GM12878 (cell line): ENCODE data around the gene ORM2.

ENCODE experiments used
- BHLHE40 ChIP-seq, 2 experiments: fragments of 450-650 bp in 1 of 2; IDR thresholded peaks; 2 replicates each; pipeline ENCODE4 v1.6.1; 2011 to 2017; ENCODE audit warnings: low read depth in 2 of 2, borderline replicate concordance in 1 of 2, improper control_type of control experiment in 1 of 2, low read length in 1 of 2, mild to moderate bottlenecking in 1 of 2
- EZH2 ChIP-seq: IDR thresholded peaks from 2 replicates; pipeline ENCODE4 v1.6.1; 2012; ENCODE audit warnings: low read depth, mild to moderate bottlenecking, control low read depth, inconsistent platforms, low read length, borderline replicate concordance; ENCODE audit not compliant: control insufficient read depth
- JUND ChIP-seq: IDR thresholded peaks from 2 replicates; pipeline ENCODE4 v1.6.1; 2012; ENCODE audit warnings: low read depth, mild to moderate bottlenecking, low read length, improper control_type of control experiment, moderate library complexity
- POLR2A ChIP-seq: IDR thresholded peaks from 2 replicates; pipeline ENCODE4 v1.6.1; 2011; ENCODE audit warnings: low read depth, mild to moderate bottlenecking, low read length
- SIX5 ChIP-seq: IDR thresholded peaks from 2 replicates; pipeline ENCODE4 v1.6.1; 2011; ENCODE audit warnings: mild to moderate bottlenecking, low read depth, low read length, moderate library complexity; ENCODE audit not compliant: severe bottlenecking

- TF ChIP-seq POLR2A (peak; percentile 20; the same call in 1 of the 2 replicates), SIX5 (no peak), EZH2 (no peak), BHLHE40 (IDR thresholded peaks at IDR 0.05; ENCODE audit: borderline replicate concordance in 1 of 2, low read depth in 2 of 2, low read length in 1 of 2) (no peak), JUND (no peak)
Measured at GRCh38 chr9:114336699-114337395, 7.2 kb downstream of the ORM2 start.
